Astrocyte (in vitro differentiated cells and primary cell): ENCODE results near the gene UBD.

Experiments
- CTCF ChIP-seq: IDR thresholded peaks from 2 replicates; pipeline ENCODE4 v1.5.1; 2011; ENCODE audit warnings: low read depth, mild to moderate bottlenecking, inconsistent platforms, low read length, moderate library complexity; ENCODE audit not compliant: insufficient read depth
- EZH2 ChIP-seq: IDR thresholded peaks from 2 replicates; pipeline ENCODE4 v1.6.1; 2012; ENCODE audit warnings: mild to moderate bottlenecking, low read length, inconsistent platforms; ENCODE audit not compliant: insufficient read depth

- no peak for TF ChIP-seq CTCF
- no peak for TF ChIP-seq EZH2
These were observed at the start of gene UBD for GRCh38 chr6:29559524-29560287.
